ENCODE measurements around the gene HSPG2.

Gene HSPG2

DNA sequence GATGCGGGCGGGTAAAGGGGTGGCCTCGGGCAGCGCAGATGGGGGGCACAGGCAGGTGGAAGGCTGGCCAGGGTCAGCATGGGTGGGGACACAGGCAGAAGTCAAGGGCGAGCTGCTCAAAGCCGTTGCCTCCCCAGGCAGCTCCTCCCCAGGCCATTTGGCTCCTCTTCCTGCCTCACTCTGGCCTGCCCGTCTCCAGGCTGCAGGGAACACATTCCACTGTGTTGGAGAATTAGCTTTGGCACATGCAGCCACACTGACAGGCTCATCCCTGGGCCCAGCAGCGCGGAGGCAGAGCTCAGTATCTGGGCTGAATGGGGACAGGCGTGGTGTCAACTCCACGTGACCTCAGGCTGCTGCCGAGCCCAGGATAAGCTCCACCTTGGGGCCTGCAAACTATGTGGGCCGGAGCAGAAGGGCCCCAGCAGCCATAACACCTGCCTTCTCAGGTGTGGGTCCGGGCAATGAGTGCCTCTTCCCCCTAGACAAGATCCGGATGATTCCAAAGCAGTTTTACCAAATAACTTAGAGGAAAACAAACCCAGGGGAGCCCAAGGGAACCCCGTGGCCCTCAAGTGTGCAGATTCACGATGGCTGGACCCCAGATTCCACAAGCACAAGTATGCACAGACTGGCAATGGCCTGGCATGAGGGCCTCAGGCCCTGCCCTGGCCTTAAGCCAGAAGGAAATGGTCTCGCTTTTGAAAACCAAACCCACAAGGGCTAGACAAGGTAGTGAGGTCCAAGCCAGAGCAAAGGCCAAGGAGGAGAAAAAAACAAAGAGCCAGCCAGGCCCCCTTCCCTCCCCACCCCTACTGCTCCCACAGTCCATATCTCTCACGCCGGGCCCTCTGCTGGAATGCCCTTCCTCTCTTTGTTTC is 40.2 kb downstream of the HSPG2 start:
- H3K27ac Mint-ChIP-seq = no peak overlapping the region
- H3K4me3 Mint-ChIP-seq = no peak overlapping the region
- no peaks in the 10 kb centered on the region for H3K36me3 Mint-ChIP-seq (ENCODE audit: low read depth)
- DNase-seq (no peak), ATAC-seq (no peak)
- no peaks in the 10 kb centered on the region for H3K9me3 Mint-ChIP-seq
- H3K27me3 Mint-ChIP-seq = no peaks in the 10 kb centered on the region
- H3K4me1 Mint-ChIP-seq = no peaks in the 10 kb centered on the region

- H3K27me3 Mint-ChIP-seq = no peaks in the 10 kb centered on the region
- H3K9me3 Mint-ChIP-seq = no peaks in the 10 kb centered on the region
- no peak overlapping the region for H3K4me3 Mint-ChIP-seq
- DNase-seq (no peak), ATAC-seq (no peak)
- no peak overlapping the region for H3K27ac Mint-ChIP-seq
- H3K36me3 Mint-ChIP-seq (ENCODE audit: low read depth) = no peaks in the 10 kb centered on the region
- no peaks in the 10 kb centered on the region for H3K4me1 Mint-ChIP-seq
Measured at GRCh38 chr1:21896026-21896425, 41.1 kb downstream of the HSPG2 start.

DNA sequence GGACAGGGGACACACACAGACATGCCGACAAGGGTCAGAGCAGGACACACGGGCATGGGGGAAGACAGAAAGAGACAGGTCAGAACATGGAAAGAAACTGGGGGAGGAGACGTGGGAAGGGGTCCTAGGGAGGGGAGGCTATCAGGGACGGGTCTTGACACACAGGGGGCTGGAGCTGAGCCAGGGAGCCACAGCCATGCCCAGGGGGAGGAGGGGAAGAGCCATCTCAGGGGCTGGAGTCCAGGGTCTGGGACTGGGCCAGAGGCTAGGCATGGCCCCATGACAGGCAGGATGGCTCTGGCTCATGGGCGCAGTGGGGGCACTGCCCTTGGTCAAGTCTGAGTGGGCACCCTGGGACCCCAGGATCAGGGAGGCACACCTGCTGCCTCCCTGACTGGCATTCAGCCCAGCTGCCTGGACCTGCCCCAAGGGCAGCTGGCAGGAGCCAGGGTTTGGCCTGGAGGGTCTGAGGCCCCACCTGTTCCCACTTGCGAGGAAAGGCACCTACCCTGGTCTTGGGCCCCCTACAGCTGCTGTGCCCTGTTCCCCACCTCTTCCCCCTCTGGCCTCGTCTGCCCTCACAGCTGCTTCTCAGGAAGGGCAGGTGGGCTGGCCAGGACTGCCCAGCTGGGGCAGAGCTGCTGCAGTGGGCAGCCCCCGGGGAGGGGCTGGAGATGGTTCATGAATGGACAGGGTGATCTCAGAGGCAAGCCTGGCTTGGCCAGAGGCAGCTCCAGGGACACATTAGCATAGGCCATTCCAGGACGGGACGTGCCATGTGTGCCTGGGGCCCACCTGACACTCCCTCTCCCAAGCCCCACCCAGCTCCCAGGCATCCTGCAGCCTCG is 42.9 kb downstream of the HSPG2 start:
- Mint-ChIP-seq H3K9me3 (no peaks in the 10 kb centered on the region), H3K4me1 (no peaks in the 10 kb centered on the region), H3K27ac (no peak overlapping the region), H3K4me3 (no peak overlapping the region), H3K27me3 (no peaks in the 10 kb centered on the region), H3K36me3 (ENCODE audit: low read depth) (no peaks in the 10 kb centered on the region)
- DNase-seq (no peak), ATAC-seq (no peak)

DNA sequence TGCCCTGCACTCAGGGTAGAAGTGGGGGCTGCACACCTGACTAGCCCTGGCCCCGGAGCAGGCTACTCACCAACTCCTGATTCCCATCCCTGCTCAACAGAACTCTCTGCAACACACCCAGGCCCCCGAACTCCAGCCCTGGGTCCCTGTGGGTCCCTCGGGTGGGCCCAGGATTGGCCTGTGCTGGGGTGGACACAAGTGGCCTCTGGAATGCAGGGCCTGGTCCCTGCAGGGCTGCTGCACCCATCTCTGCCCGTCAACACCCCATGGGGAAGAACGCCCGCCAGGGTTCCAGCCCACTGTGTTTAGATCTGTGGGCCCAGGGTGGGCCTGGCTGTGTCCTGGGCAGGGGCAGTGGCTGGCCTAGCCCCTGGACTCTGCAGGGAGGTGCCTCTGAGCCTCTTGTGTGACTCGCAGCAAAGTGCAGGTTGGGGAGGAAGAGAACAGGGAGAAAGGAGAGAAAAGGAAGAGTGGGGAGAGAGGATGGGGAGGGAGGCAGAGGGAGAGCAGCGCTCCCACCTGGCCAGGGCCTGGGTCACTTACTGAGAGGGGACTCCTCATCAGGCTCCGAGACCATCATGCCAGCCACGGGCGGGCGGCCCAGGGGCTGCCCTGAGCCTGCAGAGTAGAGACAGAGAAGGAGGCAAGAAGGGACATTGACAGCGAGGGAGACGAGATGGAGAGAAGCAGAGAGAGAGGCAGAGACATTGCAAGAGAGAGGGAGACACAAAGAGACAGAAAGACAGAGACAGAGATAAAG is 43.9 kb downstream of the HSPG2 start:
- H3K27ac Mint-ChIP-seq = no peak overlapping the region
- DNase-seq (no peak), ATAC-seq (no peak)
- no peaks in the 10 kb centered on the region for H3K27me3 Mint-ChIP-seq
- H3K36me3 Mint-ChIP-seq (ENCODE audit: low read depth) = no peaks in the 10 kb centered on the region
- H3K9me3 Mint-ChIP-seq = no peaks in the 10 kb centered on the region
- no peak overlapping the region for H3K4me3 Mint-ChIP-seq
- H3K4me1 Mint-ChIP-seq = no peaks in the 10 kb centered on the region

DNA sequence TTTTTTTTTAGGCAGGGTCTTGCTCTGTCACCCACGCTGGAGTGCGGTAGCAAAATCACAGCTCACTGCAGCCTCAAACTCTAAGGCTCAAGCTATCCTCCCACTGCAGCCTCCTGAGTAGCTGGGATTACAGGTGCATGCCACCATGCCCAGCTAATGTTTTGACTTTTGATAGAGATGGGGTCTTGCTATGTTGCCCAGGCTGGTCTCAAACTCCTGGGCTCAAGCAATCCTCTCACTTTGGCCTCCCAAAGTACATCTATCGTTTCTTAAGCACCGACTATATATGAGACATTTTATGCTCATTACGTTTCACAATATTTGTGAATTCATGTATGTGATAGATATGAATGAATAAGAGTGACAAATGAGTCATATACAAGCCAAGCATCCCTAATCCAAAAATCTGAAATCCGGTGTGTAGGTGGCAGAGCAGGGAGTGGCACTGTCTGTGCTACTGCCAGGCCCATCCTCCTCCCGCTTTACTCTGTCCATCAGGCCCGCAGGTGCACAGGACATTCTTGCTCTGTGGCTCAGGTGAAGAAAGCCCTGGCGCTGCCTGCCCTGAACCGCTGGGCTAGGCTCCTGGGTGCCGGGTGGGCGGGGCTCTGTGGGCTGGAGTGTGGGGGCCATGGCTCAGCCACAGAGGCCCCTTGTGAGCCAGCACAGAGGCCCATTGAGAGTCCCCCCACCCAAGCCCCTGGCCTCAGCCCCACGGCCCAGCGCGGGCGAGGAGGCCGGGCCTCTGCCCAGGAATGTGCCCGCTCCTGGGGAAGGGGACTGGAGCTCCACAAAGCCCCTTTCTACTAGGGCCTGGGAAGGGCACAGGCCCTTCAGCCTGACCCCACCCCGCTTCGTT is 45.3 kb downstream of the HSPG2 start:
- H3K27ac Mint-ChIP-seq = no peak overlapping the region
- no peaks in the 10 kb centered on the region for H3K4me1 Mint-ChIP-seq
- no peak for ATAC-seq
- no peaks in the 10 kb centered on the region for H3K36me3 Mint-ChIP-seq (ENCODE audit: low read depth)
- DNase-seq = no peak
- no peak overlapping the region for H3K4me3 Mint-ChIP-seq
- H3K9me3 Mint-ChIP-seq = no peaks in the 10 kb centered on the region
- H3K27me3 Mint-ChIP-seq = no peaks in the 10 kb centered on the region

- H3K27me3 Mint-ChIP-seq = no peaks in the 10 kb centered on the region
- no peaks in the 10 kb centered on the region for H3K4me1 Mint-ChIP-seq
- H3K4me3 Mint-ChIP-seq = no peak overlapping the region
- no peaks in the 10 kb centered on the region for H3K36me3 Mint-ChIP-seq (ENCODE audit: low read depth)
- no peak overlapping the region for H3K27ac Mint-ChIP-seq
- ATAC-seq (no peak), DNase-seq (no peak)
- H3K9me3 Mint-ChIP-seq = no peaks in the 10 kb centered on the region
Measured at GRCh38 chr1:21891081-21891480, 46.0 kb downstream of the HSPG2 start.

DNA sequence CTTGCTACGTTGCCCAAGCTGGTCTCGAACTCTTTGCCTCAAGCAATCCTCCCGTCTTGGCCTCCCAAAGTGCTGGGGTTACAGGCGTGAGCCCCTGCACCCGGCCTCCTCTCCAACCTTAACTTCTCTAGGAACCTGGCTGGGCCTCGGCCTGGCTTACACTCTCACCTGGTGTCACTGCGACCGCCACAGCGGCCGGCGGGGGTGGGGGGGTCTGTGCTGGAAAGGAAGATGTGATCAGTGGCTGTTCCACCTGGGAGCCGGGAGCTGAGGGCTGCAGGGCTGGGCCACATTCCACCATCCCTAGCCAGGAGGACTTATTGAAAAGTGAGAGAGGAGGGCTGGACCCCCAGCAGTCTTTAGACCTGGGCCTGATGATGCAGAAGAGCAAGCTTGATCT is 48.6 kb downstream of the HSPG2 start:
- Mint-ChIP-seq H3K4me3 (no peak overlapping the region), H3K9me3 (no peaks in the 10 kb centered on the region), H3K4me1 (no peaks in the 10 kb centered on the region), H3K36me3 (ENCODE audit: low read depth) (no peaks in the 10 kb centered on the region), H3K27ac (no peak overlapping the region), H3K27me3 (no peaks in the 10 kb centered on the region)
- DNase-seq (no peak), ATAC-seq (no peak)

- no peaks in the 10 kb centered on the region for H3K4me1 Mint-ChIP-seq
- H3K4me3 Mint-ChIP-seq = no peak overlapping the region
- H3K27ac Mint-ChIP-seq = no peak overlapping the region
- ATAC-seq (no peak), DNase-seq (no peak)
- no peaks in the 10 kb centered on the region for H3K9me3 Mint-ChIP-seq
- no peaks in the 10 kb centered on the region for H3K27me3 Mint-ChIP-seq
- H3K36me3 Mint-ChIP-seq (ENCODE audit: low read depth) = no peaks in the 10 kb centered on the region
Measured at GRCh38 chr1:21887796-21888195, 49.3 kb downstream of the HSPG2 start.

GRCh38 chr1:21887216-21887736 is 49.8 kb downstream of the HSPG2 start:
- no peaks in the 10 kb centered on the region for H3K4me1 Mint-ChIP-seq
- H3K36me3 Mint-ChIP-seq (ENCODE audit: low read depth) = no peaks in the 10 kb centered on the region
- H3K9me3 Mint-ChIP-seq = no peaks in the 10 kb centered on the region
- ATAC-seq (no peak), DNase-seq (no peak)
- H3K27ac Mint-ChIP-seq = no peak overlapping the region
- no peak overlapping the region for H3K4me3 Mint-ChIP-seq
- H3K27me3 Mint-ChIP-seq = no peaks in the 10 kb centered on the region

DNA sequence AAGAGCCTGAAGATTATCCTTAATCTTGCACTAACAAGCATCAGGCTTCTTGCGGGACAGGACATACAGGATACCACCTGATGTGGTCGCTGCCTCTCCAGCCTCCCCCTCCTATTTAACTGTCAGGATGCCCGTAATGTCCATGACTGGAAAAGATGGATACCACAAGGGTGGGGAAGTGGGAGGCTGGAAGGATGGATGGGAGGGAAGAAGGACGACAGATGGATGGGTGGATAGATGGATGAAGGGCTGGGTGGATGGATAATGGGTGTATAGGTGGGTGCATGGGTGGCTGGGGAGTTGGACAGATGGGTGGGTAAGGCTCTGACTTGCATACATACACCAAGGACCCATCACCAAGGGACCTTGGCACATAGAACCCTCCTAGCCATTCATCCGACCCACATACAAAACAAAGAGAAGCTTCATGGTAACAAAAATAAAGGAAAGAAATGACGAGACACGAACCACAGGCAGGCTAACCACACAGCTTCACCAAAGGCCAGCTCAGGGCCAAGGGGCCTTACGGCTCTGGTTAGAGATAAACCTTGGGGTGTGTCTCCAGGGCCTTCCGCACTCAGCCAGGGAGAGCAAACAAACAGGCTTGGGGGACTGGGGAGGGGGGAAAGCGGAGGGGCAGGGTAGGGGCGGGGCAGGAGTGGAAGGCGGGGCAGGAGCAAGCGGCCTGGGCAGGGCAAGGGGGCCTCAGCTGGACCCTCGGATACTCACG is 50.5 kb downstream of the HSPG2 start:
- no peak overlapping the region for H3K27ac Mint-ChIP-seq
- H3K36me3 Mint-ChIP-seq (ENCODE audit: low read depth) = no peaks in the 10 kb centered on the region
- no peaks in the 10 kb centered on the region for H3K27me3 Mint-ChIP-seq
- no peaks in the 10 kb centered on the region for H3K9me3 Mint-ChIP-seq
- ATAC-seq (no peak), DNase-seq (no peak)
- no peaks in the 10 kb centered on the region for H3K4me1 Mint-ChIP-seq
- H3K4me3 Mint-ChIP-seq = no peak overlapping the region

- Mint-ChIP-seq H3K4me3 (no peak overlapping the region), H3K27me3 (no peaks in the 10 kb centered on the region), H3K9me3 (no peaks in the 10 kb centered on the region), H3K4me1 (no peaks in the 10 kb centered on the region), H3K27ac (no peak overlapping the region), H3K36me3 (ENCODE audit: low read depth) (no peaks in the 10 kb centered on the region)
- DNase-seq (no peak), ATAC-seq (peak; percentile 7)
Measured at GRCh38 chr1:21885236-21886037, 51.7 kb downstream of the HSPG2 start.

GRCh38 chr1:21884456-21885235 is 52.5 kb downstream of the HSPG2 start:
- no peak overlapping the region for H3K27ac Mint-ChIP-seq
- H3K9me3 Mint-ChIP-seq = no peaks in the 10 kb centered on the region
- H3K36me3 Mint-ChIP-seq (ENCODE audit: low read depth) = no peaks in the 10 kb centered on the region
- no peak for DNase-seq
- no peaks in the 10 kb centered on the region for H3K4me1 Mint-ChIP-seq
- no peak overlapping the region for H3K4me3 Mint-ChIP-seq
- ATAC-seq = no peak
- H3K27me3 Mint-ChIP-seq = no peaks in the 10 kb centered on the region
